GM12801 (cell line): ENCODE measurements around the gene MC1R.

Experiments used
- CTCF ChIP-seq: IDR thresholded peaks from one replicate; pipeline ENCODE4 v1.5.1; 2011; ENCODE audit warnings: control low read depth; ENCODE audit not compliant: insufficient read length; ENCODE audit errors: extremely low read depth

MC1R gene

GRCh38 chr16:89944773-89945172 lies 26.1 kb downstream of the MC1R start:
- no peak for TF ChIP-seq CTCF

- TF ChIP-seq CTCF: no peak
These were observed 27.0 kb downstream of the MC1R start for GRCh38 chr16:89945654-89946053.

- no peak for TF ChIP-seq CTCF
These were observed 27.9 kb downstream of the MC1R start for GRCh38 chr16:89946515-89946914.

GRCh38 chr16:89949121-89949742 lies 30.6 kb downstream of the MC1R start:
- no peak for TF ChIP-seq CTCF

- TF ChIP-seq CTCF: no peak
These were observed 31.1 kb downstream of the MC1R start for GRCh38 chr16:89949756-89950155.

- TF ChIP-seq CTCF: no peak
These were observed 32.8 kb downstream of the MC1R start for GRCh38 chr16:89951509-89951908.

- TF ChIP-seq CTCF: no peak
These were observed 33.4 kb downstream of the MC1R start for GRCh38 chr16:89952049-89952448.

- TF ChIP-seq CTCF: no peak
These were observed 33.9 kb downstream of the MC1R start for GRCh38 chr16:89952551-89952950.
